Urothelium cell line (cell line): ENCODE data around the gene PPL.

Experiments used
- DNase-seq: peaks from one replicate; pipeline ENCODE4 v3.0.0; 2011; ENCODE audit warnings: low spot score, mixed read lengths
- FAIRE-seq: peaks from 2 replicates; lab custom pipeline; 2011; peaks lifted over from hg19 to GRCh38; lab: Jason Lieb, UNC

Gene PPL

DNA sequence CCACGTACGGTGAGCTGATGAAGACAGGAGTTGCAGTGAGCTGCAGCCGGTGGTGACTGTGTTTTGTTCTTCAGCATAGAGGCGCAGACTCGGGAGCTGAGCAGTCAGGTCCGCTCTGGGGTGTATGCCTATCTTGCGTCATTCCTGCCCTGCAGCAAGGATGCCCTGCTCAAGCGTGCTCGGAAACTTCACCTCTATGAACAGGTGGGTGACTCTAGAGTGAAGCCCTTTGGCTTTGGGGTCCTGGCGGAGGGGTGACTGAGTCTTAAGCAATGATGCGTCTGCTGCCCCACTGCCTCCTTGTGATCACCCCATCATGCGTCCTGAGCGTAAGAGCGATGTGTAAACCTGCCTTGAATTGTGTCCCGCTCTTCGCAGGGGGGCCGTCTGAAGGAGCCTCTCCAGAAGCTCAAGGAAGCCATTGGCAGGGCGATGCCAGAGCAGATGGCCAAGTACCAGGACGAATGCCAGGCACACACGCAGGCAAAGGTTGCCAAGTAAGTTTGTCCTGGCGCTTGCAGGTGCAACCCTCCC, 66.7 kb downstream of the PPL start:
- DNase-seq: no peak
- FAIRE-seq: no peak

DNA sequence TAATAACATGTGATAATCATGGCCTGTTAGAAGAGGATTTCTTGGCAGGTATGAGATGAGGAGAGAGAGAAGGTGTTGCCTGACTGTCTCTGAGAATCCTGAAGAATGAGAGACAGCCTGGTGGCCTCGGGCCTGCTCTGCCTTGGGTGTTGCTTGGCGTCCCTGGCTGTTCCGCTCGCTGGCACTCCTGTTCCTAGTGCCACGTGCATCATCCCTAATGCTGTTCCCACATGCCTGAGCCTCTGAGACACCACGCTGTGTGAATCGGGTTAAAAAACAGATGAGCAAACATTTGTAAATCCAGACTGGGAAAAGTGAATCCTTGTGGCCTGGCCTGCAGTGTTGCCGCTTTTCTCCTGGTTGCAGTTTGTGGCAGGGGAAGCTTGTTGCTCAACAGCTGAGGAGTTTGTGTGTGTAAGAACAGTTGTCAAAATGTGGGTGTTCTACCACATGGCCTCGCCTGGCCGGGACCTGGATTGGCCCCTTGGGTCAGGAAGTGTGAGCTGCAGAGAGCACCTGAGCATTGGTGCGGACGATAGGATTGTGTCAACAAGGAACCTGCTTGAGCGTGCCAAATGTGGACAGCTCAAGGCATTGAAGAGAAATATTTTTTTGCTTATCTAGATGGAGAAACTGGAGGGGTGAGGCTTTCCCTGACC, 67.7 kb downstream of the PPL start:
- DNase-seq: no peak
- no peak for FAIRE-seq

DNA sequence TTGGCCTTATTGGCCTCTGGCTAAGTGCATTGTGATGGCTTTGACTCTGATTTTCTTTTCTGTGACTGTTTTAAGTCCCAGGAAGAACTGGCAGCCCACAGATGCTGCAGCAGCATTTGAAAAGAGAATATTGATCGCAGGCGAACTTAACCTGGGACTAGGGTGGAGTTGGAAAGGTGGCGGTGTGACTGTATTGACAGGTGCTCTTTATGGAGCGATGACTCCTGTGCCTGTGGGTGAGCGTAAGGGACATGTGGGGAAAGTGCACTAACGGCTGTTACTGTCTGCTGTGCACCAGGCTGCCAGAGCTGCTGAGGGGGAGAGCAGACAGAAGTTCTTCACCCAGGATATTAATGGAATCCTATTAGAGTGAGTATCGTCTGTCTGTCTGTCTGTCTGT, 68.4 kb downstream of the PPL start:
- FAIRE-seq: no peak

DNA sequence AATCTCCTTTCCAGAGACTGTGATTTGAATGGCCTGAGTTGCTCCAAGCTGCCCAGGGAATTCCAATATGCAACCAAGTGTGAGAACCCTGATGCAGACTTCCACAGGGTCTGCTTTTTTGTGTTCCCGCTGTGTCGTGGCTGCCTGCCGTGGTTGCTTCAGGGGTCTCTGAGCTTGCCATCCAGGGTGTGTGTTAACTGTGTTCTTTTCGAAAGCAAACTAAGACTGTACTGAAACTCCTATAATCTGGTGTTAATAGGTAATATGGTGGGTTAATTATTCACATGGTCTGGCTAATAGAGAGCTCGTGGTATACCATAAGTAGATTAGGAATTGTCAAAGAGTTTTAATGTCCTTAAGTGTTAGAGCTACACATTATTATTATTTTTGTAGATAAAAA, 68.9 kb downstream of the PPL start:
- FAIRE-seq (no peak), DNase-seq (no peak)

More for the DNA sequence above, 68.4 kb downstream of the PPL start:
- DNase-seq: no peak

DNA sequence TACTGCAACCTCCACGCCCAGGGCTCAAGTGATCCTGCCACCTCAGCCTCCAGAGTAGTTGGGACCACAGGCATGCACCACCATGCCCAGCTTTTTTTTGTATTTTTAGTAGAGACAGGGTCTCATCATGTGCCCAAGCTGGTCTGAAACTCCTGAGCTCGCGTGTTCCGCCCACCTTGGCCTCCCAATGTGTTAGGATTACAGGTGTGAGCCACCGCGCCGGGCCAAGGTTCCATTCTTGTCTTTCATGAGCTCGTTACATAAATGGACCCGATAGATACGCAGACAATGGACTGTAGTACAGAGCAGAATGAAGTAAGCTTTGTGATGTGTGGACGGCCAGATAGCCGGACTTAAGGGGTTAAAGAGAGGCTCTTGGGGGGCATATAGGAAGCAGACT, 70.4 kb downstream of the PPL start:
- FAIRE-seq (no peak), DNase-seq (no peak)

DNA sequence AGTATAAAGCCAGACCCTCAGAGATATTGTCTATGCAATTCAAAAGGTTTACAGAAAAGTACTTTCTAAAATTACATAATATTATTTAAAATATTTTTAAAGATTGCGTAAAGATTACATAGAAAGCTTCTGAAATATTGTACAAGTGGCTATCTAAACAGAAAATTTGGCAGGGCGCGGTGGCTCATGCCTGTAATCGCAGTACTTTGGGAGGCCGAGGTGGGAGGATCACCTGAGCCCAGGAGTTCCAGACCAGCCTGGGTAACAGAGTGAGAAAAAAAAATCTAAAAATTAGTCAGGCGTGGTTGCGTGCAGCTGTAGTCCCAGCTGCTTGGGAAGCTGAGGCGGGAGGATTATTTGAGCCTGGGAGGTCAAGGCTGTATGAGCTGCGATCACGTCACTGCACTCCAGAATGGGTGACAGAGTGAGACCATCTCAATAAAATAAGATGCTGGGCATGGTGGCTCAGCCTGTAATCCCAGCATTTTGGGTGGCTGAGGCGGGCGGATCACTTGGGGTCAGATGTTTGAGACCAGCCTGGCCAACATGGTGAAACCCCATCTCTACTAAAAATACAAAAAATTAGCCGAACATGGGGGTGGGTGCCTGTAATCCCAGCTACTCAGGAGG, 71.6 kb downstream of the PPL start:
- DNase-seq (no peak), FAIRE-seq (no peak)

DNA sequence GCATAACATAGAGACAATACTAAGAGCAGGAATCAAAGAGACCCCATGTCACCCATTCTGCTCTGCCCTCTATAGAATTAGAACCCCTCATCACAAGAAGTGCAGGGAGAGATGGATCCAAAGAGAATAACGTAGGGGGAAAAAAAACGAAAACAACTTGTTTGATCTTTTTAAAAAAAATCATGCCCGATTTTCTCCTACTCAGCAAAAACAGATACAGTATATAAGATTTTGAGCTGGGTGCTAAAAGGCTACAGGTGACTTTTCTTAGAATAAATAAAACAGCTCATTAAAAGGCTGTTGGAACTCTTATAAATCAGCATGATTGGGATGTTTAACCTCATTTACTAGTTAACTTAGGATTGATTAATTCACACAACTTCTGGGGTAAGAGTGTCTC, 72.2 kb downstream of the PPL start:
- no peak for DNase-seq
- FAIRE-seq: no peak

DNA sequence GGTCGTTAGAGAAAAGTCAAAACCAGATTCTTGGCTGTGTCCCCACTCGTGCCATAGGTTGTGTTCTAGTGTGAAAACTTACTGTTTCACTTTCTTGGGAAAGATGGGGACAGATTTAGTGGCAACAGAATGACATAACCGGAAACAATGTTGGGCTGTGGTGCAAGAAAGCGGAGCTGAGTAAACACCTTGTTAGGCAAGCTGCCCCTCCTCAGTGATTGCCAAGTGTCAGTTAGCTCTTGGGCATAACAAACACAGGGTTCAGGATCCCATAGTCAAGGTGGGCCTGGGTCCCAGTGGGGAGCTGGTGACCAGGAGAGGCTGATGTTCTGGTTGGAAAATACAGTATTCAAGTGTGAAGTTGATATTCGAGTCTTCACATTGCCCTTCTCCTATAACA, 74.3 kb downstream of the PPL start:
- no peak for FAIRE-seq
- DNase-seq: no peak

DNA sequence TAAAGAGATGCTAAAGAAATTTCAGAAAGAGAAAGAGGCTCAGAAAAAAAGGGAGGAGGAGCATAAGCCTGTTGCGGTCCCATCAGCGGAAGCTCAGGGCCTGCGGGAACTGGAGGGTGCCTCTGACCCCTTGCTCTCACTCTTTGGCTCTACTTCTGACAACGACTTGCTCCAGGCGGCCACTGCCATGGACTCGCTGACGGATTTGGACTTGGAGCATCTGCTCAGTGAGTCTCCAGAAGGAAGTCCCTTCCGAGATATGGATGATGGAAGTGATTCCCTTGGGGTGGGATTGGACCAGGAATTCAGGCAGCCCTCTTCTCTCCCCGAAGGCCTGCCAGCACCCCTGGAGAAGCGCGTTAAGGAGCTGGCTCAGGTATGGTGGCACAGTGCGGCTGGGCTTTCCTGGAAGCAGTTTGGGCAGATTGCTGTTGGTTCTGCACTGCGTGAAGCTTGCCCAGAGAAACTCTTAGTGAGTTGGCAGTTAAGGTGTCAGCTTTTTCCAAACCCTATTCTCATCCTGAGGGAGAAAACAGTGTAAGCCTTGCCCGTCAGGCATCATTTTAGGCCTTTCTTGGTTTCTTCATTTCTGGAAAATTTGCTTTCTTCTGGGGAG, 76.1 kb downstream of the PPL start:
- FAIRE-seq (no peak), DNase-seq (no peak)

DNA sequence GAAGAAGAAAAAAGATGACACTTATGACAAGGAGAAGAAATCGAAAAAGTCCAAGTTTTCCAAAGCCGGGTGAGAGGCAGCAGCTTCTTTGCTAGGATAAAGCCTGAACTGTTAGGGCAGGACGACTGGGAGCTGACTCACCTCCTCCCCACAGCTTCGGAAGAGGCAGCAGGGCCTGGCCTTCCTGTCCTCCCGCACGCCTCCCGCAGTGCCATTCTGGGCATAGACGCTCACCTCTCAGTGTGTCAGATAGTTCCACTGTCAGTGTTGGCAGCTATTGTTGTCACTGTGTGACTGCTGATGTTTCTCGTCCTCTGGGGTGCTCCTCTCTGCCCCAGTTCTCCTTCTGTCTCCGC, 77.1 kb downstream of the PPL start:
- FAIRE-seq: no peak
- no peak for DNase-seq

DNA sequence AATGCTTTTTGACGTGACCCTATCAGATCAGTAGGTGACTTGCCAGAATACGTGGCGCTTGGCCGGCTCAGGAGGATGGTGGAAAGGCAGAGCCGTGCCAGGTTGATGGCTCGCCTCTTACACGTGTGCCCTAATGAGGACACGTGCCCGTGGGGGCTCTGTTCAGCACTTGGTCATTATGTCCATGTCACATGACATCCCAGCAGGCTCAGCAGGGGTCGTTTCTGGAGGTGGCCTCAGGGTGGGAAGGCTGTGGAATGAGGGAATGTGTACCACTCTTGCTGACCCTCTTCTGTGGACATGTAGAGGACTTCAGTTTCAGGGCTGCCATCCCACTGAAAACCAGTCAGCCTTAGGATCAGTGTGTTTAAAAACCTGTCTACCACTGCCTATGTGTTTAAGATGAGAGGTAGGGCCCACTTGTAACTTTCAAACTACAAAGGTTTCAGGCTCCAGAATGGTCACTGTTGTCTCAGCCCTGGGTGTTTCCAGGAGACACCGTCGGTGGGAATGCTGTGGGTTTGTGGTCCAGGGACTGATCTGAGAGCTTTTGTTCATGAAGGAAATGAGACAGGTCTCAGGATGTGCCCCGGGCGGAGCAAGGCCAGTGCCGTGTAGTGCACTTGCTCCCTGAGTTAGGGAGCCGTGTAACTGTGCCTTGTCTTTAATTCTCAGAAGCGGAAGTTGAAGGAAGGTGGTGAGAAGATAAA, 77.6 kb downstream of the PPL start:
- no peak for FAIRE-seq
- DNase-seq: no peak

DNA sequence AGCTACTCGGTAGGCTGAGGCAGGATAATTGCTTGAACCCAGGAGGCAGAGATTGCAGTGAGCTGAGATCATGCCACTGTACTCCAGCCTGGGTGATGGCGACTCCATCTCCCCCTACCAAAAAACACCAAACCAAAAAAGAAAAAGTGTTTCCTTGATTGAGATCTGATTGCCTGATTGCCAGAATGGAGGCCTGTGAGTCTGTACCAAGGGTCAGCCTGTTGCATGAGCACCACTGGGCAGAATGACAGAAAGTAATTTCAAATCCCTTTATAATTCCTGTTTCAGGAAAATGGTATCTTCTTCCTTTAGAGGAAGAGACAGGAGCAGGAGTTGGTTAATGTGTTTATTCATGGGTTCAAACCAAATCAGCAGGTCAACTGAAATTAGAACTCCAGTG, 81.1 kb downstream of the PPL start:
- FAIRE-seq: no peak
- DNase-seq: no peak

DNA sequence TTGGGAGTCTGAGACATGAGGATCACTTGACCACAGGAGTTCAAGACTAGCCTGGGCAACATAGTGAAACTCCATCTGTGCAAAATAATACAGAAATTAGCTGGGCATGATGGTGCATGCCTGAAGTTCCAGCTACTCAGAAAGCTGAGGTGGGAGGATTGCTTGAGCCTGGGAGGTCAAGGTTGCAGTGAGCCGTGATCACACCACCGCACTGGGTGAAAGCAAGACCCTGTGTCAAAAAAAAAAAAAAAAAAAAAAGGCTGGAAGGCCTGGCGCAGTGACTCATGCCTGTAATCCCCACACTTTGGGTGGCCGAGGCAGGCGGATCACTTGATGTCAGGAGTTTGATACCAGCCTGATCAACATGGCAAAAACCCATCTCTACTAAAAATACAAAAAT, 81.6 kb downstream of the PPL start:
- DNase-seq (no peak), FAIRE-seq (no peak)

DNA sequence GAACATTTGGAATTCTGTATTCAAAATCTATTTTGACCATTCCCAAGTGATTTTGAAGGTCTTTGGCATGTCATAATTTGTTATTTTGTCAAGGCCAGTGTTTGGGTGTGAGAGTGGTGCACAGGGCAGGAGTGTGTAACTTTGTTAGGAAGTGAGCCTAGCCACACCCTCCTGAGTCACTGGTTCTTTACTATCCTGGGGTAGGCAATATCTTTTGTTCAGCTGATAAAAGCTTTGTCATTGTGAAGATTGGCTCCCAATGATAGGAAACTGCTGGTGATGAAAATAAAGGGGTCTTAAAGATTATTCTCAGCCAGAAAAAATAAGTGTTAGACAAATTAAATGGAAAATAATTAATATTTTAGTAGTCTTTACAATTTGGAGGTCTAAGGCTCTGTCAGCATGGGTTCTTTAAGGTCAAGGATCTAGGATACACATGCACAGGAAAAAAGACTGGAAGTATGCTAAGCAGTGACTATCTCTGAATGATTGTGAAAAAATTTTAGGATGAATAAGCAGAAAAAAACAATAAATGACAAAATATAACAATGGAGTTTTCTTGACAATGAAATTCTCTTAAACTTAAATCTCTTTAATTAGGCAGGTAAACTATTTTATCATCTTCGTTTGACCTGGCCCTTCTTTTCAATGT, 84.6 kb downstream of the PPL start:
- FAIRE-seq (no peak), DNase-seq (no peak)

DNA sequence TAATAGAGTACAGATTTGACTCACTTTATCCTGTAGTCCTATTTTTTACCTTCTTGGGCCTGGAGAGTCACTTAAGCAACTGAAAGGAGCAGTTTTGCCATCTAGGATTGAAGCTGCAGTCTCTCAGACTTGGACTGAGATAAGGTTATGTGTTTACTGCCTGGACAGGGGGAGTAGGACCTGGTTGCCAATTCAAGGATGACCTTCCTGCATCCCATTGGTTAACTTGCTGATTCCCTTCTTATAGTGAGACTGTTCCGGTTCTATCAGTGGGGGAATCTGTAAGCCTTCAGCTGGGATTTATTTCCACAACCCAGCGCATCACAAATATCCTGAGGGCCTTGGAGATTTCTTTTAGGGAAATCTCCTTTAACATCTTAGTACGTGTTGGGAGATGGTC, 86.7 kb downstream of the PPL start:
- DNase-seq (no peak), FAIRE-seq (no peak)

DNA sequence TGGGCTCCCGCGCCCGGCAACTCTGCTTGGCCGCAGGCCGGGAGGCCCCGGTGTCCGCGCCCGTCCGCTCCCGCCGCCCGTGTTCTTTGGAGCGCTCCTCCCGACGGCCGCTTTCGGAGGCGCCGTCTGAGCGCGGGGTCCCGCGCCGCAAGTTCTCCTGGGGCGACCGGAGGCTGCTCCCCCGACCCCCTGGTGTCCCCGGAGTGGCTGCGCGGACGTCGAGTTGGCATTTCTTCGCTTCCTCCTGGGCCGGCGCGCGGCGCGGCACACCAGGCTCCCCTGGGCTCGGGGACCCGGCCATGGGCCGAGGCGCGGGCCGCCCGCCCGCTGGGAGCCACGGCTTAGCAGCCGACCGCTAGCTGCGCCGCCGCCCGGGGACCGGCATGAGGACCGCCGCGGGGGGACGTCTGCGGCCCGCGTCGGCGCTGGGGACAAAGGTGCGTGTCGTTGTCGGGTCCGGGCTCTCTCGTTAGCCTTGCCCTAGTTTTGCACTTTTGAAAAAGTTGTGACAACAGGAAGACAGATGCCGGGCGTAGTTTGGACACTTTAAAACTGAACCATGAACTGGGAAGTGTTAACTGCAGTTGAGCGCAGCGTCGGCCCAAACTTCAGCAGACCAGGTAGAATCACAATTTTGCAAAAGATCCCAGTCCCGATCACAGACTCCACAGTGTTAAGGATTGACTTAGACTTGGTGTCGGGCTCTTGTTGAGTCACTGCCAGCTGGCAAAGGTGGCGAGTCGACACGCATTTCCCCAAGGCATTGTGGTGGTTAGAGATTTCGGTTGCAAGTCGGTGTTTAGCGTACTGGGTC, 89.0 kb downstream of the PPL start:
- FAIRE-seq: no peak

DNA sequence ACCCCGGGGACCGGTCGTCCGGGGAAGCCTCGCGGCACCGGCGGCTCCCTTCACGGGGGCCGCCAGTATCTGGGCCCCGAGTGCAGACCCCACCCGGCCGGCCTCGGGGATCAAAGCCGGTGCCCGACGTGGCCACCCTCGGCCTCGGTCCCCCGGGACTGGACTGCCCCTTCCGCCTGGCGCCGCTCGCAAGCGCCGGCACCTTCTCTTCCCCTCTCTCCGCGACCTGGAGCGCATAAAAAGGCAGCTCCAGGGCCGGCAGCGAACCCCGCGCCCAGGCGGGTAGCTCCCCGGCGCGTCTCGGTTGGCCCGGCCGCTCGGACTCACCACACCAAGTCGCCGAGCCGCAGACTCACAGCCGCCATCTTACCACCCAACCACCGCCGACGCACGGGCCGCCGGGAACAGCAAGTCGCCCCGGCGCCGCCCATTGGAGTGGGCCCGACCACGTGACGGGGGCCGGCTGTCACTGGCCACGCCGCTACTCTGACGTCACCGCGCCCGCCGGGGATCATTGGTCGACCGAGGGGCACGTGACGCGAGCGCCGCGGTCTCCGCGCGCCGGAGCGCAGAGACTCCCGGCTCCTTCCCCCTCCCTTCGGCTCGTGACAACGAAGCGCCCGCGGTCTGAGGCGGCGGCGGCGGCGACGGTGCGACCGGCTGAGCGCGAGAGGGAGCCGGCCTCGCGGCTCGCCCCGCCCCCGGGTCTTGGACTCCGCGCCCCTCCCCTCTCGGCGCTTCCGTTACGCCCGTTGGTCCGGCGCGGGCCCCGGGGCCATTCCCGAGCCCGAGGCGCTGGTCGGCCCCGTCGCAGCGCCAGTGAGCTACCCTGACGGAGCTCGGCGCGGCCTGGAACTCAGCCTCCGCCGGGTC, 89.8 kb downstream of the PPL start, which contains the start of the genes GLYR1 and UBN1:
TSS of gene GLYR1 (minus strand) at position 388 of the 873 bp plus-strand sequence. CDS start at position 365, 23 bp downstream.
TSS of gene UBN1 (plus strand) at position 581 of the 873 bp plus-strand sequence. CDS start 5,437 bp downstream, outside the sequence.
- FAIRE-seq (peak; percentile 83), DNase-seq (peak; percentile 99)

More for the DNA sequence above, 89.0 kb downstream of the PPL start:
- DNase-seq: peak; percentile 41

DNA sequence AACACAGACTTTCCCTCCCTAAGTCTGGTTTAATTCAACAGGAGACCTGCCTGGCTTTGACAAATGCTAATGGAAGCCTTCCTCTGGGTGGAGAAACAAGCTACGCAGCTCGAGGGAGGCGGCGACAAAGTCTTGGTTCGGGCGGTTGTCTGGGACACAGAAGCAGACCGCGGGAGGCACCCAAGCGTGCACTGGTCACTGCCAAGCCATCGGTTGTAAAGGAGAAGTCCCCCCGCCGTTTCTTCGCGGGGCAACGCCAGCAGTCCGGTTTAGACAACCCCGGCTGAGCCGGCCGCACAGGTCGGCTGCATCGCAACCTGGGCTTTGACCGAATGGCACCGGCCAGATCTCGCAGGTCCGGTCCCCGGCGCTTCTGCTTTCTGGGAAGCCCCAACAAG, 90.4 kb downstream of the PPL start:
- peak; percentile 18 for DNase-seq
- FAIRE-seq: no peak

DNA sequence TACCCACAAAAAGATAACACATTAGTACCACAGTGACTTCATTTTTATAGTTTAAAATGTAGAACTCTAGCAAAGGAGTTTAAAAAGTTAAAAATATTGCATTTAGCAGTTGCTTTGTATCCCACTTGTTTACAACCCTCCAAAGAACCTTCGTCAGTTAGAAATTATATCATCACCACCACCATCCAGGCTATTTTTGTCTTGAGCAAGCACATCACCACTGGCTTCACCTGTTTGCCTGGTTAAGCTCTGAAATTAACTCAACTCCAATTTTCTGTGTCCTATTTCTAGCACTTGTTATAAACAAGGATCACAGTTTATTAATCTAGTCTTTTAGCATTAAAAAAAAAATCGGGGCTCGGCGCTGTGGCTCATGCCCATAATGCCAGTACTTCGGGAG, 96.0 kb downstream of the PPL start:
- DNase-seq (no peak), FAIRE-seq (no peak)
